Measurements from ENCODE around the gene SORD.
"Not testable (repeated sequence)": the region's sequence is repeated elsewhere in the genome, so short reads cannot be mapped to it uniquely, and the experiment has no call there.

SORD gene

DNA sequence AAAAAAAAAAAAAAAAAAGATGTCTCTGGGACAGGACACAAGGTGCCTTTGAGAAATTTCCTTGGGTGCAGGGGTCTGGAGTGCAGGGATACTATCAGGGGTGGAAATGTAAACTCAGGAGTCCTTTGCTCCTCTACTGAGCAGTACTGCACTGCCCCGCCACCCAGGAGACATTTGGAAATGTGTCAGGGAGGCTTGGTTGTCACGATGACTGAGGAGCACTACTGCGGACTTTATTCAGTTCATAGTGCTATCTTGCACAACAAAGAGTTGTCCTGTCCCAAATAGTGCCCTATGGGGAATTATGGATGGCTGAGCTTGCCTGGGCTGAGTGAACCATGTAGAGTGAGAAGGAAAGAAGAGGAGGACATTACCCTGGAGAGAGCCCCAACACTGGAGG is 2.6 kb downstream of the SORD start:
- not testable (repeated sequence) for DNase-seq

DNA sequence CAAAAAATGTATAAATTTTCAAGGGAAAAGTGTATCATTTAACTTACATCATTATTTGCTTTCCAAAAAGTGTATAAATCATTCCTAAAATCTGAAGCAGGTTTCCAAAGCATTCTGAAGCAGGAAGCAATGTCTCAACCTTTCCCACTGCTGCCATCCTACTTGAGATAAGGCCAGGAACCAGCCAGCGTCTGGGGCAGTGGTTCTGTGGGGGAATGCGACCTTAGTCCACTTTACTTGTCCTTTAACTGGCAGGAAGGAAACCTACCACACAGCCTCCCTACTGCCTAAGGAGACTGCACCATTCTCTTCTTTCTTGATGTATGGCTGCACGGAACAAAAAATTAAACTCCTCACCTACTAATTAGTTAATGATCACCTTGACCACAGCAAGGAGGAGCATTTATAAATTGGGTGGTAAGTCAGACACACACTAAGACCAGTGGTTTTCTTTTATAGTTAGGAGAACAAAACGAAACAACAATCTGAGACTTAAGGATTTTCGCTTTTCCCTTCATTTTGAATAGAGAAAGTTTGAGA is 3.7 kb downstream of the SORD start:
- no peak for DNase-seq

DNA sequence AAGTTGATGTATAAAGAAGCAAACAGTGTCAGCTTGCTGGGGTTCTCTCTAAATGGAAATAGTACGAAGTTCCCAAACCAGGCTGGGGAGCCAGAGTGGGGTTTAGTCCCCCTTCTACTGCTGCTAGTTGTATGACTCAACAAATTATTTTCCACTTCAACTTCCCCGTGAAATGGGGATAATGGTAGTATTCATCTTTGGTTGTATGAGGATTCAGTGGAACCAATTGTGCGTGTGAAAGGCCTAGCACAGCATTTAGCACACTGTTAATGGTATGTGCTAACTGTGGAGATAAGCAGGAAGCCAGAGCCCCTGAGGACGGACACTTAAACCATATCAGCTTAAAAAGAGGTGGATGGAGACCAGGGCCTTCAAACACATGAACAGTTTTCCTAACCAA is 4.2 kb downstream of the SORD start:
- DNase-seq, result no peak

DNA sequence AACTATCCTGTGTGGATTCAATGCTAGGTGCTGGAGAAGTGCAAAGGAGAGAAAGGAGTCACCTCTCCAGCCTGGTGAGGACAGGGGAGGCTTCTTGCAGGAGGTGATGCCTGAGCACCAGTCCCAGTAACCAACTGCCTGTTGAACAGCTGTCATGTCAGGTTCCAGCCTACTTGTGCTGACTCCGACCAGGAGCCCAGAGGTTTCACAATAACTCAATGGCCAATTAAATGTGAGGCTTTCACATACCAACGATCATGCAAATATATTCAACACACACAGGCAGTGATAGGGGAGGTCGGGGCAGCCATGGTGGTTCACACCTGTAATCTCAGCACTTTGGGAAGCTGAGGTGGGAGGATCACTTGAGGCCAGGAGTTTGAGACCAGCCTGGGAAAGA is 7.7 kb downstream of the SORD start:
- DNase-seq, result no peak

DNA sequence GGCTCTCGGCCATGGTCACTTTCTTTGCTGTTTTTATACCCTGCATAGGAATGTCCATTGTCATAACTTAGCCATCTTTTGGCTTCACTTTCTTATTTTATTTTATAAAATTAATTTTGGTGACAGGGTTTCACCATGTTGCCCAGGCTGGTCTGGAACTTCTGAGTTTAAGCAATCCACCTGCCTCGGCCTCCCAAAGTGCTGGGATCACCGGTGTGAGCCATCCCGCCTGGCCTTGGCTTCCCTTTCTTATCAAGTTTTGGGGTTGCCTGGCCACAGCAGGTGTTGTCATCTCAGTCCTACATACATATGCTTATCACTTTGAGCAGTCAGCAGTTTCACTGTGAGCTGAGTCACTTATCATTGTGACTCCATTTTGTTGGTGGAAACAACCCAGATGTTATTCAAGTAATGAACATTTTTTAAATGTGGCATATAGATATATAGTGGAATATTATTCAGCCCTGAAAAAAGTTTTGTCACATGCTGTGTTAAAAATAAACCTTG is 8.6 kb downstream of the SORD start:
- DNase-seq, result not testable (repeated sequence)

DNA sequence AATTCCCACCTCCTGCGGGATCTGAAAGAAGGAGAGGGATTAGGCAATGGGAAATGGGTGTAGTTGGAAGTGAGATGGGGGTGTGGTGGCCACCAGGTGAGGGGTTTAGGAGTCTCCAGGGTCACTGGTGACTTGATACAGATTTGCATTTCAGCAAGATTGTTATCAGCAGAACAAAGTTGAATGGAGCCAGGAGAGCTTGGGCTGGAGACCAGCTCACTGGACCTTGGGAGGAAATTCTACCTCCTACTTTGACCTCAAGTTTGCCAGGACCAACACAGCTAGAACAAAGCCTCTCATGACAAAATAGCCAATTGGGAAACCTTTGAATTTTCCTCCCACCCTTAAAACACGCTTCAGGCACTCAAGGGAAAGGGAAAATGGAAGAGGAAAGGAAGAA is 9.5 kb downstream of the SORD start:
- DNase-seq, result not testable (repeated sequence)

DNA sequence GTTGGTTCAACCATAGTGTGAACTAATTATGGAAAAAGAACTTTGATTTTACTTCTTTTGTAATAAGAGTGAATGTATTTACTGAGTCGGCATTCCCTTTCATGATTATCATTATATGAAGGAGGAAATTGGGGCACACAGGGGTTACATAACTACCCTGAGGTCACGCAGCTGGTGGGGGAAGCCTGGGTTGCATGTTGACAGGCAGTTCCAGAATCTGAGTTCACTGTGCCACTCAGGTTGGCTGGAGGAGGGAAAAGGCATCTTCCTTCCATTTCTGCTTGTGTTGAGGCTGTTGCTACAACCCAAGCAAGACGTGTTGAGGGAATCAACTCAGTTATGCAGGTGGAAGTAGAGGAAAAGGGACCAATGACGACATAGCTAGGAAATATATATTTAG is 11.1 kb downstream of the SORD start:
- DNase-seq, result not testable (repeated sequence)

DNA sequence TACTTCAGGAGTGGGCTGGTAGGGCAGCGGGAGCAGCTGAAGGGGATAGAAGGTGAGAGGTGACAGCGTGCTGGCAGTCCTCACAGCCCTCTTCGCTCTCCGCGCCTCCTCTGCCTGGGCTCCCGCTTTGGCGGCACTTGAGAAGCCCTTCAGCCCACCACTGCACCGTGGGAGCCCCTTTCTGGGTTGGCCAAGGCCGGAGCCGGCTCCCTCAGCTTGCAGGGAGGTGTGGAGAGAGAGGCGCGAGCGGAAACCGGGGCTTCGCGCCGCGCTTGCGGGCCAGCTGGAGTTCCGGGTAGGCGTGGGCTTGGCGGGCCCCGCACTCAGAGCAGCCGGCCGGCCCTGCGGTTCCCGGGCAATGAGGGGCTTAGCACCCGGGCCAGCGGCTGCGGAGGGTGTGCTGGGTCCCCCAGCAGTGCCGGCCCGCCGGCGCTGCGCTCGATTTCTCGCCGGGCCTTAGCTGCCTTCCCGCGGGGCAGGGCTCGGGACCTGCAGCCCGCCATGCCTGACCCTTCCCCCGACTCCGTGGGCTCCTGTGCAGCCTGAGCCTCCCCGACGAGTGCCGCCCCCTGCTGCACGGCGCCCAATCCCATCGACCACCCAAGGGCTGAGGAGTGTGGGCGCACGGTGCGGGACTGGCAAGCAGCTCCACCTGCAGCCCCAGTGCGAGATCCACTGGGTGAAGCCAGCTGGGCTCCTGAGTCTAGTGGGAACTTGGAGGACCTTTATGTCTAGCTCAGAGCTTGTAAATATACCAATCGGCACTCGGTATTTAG is 11.8 kb downstream of the SORD start:
- DNase-seq, result not testable (repeated sequence)

DNA sequence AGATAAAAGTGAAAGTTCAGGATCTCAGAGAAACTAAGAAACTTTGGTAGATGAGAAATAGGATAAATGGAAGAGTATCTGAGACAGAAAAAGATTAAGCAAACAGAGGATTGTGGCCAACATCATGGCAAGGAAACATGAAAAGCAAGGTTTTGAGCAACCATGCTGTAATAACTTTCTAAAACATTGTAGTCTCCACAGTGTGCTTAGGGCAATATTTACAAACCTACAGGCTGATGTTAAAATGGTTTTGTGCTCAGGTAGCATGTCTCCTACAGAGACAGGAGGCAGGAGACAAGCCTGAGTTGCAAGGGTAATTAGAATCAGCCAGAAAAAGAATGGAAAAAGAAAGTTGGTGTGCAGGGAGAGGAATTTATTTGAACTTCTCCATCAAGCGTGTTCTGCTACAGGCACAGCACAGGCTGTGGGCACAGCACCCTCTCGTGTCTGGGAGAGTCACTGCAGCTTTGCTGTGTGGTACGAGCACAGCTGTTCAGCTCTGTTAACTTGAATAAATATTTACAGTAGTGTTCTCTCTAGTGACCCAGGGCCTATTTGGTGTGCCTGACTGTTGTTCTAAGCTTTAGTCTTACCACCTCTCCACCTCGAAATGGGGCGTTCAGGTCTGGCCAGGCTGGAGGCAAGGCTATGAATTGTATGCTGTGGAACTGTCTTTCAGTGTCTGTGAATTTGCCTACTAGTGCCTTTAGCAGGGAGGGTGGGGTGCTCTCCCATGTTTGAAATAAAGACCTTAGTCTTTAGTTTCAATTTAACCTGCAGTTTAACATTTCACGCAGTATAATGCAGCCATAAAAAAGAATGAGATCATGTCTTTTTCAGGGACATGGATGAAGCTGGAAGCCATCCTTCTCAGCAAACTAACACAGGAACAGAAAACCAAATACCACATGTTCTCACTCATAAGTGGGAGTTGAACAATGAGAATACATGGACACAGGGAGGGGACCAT is 14.1 kb downstream of the SORD start:
- peak; percentile 75 for DNase-seq

DNA sequence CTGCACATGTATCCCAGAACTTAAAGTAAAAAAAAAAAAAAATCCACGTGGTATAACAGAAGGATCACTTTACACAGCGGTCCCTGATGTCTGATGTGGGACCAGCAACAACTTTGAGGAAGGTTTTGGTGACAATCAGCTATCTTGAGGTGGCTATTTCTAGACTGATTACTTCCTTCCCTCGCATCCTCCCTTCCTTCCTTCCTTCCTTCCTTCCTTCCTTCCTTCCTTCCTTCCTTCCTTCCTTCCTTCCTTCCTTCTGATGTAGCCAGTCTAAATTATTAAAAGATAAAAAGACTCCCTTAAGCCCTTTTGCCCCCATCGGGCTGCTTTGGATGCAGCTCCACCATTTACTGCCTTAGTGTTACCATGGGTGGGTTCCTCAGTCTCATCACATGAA is 14.9 kb downstream of the SORD start:
- no peak for DNase-seq

DNA sequence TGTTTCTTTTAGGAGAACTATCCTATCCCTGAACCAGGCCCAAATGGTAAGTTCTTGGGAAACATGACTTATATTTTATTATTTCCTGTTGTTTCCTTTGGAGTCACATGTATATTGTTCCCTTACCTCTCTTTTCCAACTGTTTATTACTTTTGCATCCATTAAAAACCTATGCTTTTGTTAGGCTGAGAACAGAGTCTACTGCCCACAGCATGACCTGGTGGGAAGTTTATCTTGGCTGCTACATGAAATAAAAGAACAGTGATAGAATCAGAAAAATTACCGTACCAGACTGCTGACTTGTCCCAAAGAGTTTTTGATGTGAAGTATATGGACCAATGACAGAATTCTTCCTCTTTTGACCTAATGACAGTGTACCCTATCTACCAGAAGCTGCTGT is 17.4 kb downstream of the SORD start:
- DNase-seq, result not testable (repeated sequence)

DNA sequence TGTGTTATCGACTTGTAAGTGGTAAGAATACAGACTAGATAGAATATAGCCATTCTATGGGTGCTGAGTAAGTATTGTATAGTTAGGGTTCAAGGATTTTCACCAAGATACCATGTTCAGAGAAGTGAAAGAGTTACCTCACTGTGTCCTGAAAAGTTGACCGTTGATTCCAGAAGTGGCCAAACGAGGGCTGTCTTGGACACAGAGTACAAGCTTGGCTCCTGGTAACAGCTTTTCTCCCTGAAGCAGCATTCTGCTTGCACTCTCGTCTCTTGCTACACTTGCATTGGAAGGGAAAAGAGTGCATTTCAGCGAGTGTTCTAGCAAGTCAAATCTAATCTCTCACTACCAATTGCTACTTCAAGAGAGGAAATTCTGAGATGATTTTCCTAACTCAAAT is 18.5 kb downstream of the SORD start:
- DNase-seq, result not testable (repeated sequence)

DNA sequence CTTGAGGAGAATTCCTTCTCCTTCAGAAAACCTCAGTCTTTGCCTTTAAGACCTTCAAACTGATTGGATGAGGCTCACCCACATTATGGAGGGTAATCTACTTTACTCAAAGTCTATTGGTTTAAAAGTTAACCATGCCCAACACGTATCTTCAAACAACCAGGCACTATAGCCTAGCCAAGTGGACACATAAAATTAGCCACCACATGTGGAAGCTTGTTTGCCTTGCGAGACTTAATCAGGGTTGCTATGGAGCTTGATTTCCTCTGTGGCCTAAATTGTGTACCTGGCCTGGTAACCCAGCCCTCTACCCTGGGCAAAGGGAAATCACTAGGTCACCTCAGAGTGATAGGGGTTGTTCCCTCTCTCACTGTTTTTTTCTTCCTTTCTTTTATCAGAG is 19.9 kb downstream of the SORD start:
- not testable (repeated sequence) for DNase-seq

DNA sequence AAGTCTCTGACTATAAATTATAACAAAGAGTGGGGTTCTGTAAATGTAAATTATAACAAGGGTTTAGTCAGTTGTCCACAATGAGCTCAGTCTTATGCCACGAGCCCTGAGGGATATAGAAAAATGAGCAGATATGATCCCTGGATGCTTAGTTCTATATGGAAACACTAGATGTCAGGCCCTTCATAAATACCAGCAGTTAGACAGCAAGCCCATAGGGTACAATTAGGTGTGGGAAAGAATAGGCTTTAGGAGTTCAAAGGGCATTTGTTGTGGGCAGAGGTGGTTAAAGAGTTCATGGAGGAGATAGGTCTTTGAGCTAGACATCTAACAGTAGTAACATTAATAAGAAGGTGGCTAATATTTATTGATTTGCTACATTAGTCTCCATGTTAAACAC is 21.3 kb downstream of the SORD start:
- not testable (repeated sequence) for DNase-seq

DNA sequence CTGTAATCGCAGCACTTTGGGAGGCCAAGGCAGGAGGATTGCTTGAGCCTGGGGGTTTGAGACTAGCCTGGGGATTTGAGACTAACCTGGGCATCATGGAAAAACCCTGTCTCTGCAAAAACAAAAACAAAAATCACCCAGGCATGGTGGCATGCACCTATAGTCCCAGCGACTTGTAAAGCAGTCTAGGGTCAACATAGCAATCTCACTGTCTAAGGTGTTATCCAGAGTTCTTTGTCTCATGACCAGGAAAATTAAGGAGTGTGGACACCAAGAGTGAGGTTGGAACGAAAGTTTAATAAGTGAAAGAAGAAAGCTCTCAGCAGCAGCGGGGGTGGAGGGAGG is 25.4 kb downstream of the SORD start:
- not testable (repeated sequence) for DNase-seq

DNA sequence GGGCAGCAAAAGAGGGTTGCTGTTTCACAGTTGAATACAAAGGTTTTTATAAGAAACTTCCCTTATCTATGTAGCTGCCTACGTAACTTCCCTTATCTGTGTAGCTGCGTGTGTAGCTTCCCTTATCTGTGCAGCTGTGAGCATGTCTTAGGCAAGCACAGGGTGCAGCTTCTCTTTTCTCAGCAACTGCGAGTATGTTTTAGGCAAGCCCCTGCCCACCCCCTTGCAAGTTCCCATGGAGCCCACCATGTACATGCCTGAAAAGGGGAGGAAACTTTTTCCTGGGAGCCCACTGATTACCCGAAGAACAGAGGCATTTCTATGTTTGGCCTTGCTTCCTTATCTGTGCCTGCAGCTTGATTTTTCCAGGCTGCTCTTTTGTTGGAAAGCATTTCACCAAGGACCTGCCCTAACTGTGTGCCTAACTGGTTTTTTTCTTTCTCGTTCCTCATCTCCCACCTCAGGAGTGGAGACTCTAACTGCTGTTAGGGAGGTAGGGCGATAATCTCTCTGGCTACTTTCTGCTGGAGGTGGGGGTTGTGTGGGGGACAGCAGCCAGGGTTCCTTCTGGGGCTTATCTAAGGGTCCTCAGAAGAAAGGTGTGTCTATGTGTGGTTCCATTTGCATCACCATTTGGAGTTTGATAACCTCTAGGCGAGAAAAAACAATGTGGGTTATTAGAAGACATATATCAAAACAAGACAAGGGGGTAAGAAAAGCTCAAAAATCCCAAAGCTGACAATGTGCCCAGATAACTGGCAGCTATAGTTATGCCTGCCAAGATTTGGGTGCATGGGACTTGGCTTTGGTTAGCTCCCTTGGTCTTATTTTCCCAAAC is 26.0 kb downstream of the SORD start:
- no peak for DNase-seq

DNA sequence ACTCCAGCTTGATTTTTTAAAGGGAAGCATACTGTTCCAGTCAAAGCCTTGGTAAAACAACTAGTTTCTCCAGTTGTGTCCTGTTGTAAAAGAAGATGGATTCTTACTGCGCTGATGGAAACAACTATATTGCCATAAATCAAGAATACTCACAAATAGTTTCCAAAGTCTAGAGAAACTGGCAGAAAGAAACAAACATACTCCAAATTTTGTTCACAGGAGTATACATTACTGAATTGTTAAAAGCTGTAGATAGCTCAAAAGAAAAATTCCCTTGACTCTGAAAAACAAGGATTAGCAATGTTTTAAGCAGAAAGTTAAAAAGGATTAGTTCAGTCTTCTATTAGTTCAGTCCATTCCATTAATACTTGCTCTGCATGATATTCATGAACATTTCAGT is 27.6 kb downstream of the SORD start:
- DNase-seq, result no peak

DNA sequence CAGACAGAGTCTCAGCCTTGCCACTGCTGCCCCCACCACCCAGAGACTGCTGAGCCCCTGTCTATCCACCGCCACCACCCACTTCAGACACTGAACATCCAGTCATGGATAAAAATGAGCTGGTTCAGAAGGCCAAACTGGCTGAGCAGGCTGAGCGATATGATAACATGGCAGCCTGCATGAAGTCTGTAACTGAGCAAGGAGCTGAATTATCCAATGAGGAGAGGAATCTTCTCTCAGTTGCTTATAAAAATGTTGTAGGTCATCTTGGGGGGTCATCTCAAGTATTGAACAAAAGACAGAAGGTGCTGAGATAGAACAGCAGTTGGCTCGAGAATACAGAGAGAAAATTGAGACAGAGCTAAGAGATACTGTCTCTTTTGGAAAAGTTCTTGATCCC is 29.7 kb downstream of the SORD start:
- not testable (repeated sequence) for DNase-seq

DNA sequence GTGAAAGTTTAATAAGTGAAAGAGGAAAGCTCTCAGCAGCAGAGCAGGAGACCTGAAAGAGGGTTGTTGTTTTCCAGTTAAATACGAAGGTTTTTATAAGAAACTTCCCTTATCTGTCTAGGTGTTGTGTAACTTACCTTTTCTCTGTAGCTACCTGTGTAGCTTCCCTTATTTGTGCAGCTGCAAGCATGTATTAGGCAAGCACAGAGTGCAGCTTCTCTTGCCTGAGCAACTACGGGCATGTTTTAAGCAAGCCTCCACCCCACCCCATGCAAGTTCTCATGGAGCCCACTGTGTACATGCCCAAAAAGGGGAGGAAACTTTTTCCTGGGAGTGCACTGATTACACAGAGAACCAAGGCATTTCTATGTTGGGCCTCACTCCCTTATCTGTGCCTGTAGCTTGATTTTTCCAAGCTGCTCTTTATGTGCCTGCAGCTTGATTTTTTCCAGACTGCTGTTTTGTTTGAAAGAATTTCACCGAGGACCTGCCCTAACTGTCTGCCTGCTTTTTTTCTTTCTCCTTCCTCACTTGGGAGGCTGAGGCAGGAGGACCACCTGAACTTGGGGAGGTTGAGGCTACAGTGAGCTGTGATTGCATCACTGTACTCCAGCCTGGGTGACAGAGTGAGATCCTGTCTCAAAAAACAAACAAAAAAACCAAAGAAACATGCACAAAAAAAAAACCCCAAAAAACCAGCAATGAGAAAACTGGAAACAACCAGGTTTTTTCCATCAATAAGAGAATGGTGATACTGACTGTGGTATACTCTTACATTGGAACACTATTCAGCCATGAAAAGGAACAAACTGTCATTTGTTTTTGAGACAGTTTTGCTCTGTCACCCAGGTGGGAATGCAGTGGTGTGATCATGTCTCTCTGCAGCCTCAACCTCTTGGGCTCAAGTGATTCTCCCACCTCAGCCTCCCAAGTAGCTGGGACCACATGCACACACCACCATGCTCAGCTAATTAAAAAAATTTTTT is 36.0 kb downstream of the SORD start:
- DNase-seq, result not testable (repeated sequence)

DNA sequence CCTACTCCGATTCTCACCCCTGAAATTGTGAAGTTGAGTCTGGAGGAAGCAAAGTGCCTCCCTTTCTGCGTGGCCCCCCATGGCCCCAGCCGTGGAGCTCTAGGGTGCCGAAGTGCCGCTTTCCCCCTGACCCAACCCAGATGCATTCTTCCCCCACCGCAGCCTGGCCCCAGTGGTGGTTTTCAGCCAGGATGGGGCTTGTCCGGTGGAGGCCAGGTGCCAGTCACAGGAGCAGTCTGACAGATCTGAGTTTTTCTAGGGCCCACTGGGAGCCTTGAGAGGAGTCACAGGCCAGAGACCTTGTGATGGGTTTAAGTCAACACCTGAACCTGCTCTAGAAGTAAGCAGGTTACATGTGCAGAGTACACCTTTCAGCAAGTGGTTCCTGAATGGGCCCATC is 39.3 kb downstream of the SORD start:
- not testable (repeated sequence) for DNase-seq

DNA sequence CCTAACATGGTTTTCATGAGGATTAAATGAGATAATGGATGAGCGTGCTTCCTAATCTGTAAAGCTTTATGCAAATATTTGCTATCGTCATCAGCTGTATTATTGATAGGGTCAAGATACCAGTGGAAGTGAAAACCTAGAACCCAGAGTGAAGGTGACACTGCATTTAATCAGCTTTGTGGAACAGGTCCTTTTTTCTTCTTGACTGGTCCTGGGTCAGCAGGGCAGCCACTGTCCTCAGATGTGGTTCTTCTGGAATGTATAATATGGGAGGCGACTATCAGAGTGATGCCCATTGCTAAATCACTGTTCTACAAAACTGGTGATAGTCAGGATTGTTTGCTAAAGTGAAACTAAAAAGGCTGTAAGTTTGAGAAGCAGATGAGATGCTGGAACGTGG is 41.4 kb downstream of the SORD start:
- DNase-seq, result no peak

Measured in NCI-H1694 (cell line).